ENCODE results near the gene TNFSF13.
A peak's percentile ranks its signal among the peaks of the same experiment; 100 is the strongest.

Gene TNFSF13

GRCh38 chr17:7553356-7553755, 5.2 kb upstream of the TNFSF13 start:
- DNase-seq: no peak

- no peak for DNase-seq
Observed at GRCh38 chr17:7555320-7555948, 3.1 kb upstream of the TNFSF13 start.

- no peak for DNase-seq
Observed at GRCh38 chr17:7556627-7557026, 1.9 kb upstream of the TNFSF13 start.

- DNase-seq: no peak
Observed at GRCh38 chr17:7557147-7557764, 1.3 kb upstream of the TNFSF13 start.

- DNase-seq: peak; percentile 46
Observed at GRCh38 chr17:7557775-7558543, 591 bp upstream of the TNFSF13 start.

GRCh38 chr17:7559320-7560171, 996 bp downstream of the TNFSF13 start:
- no peak for DNase-seq

GRCh38 chr17:7560172-7561027, 1.9 kb downstream of the TNFSF13 start:
- no peak for DNase-seq

GRCh38 chr17:7561028-7561575, 2.6 kb downstream of the TNFSF13 start:
- peak; percentile 56 for DNase-seq

- DNase-seq: peak; percentile 69
Observed at GRCh38 chr17:7561589-7562207, 3.1 kb downstream of the TNFSF13 start, which contains the start of gene SENP3. TSS of gene SENP3 (plus strand) at chr17:7561919. CDS start at chr17:7563077, 1,158 bp downstream.

GRCh38 chr17:7562208-7562605, 3.7 kb downstream of the TNFSF13 start:
- DNase-seq: no peak

GRCh38 chr17:7563115-7563869, 4.7 kb downstream of the TNFSF13 start:
- no peak for DNase-seq

- no peak for DNase-seq
Observed at GRCh38 chr17:7569571-7569970, 11.0 kb downstream of the TNFSF13 start.

- no peak for DNase-seq
Observed at GRCh38 chr17:7570351-7570750, 11.8 kb downstream of the TNFSF13 start.

- DNase-seq: no peak
Observed at GRCh38 chr17:7572338-7572587, 13.7 kb downstream of the TNFSF13 start.

- DNase-seq: peak; percentile 96
Observed at GRCh38 chr17:7572588-7573323, 14.2 kb downstream of the TNFSF13 start.

GRCh38 chr17:7573324-7574080, 15.0 kb downstream of the TNFSF13 start:
- peak; percentile 79 for DNase-seq

GRCh38 chr17:7574176-7574953, 15.8 kb downstream of the TNFSF13 start:
- no peak for DNase-seq

GRCh38 chr17:7575481-7575883, 16.9 kb downstream of the TNFSF13 start:
- DNase-seq: no peak
